Stimulated activated CD8-positive, alpha-beta memory T cell treated with anti-CD3 and anti-CD28 coated beads, Interleukin-12 subunit alpha, Interleukin-12 subunit beta, amount 100 ng/mL, for 24 hours (primary cell): ENCODE data around the gene NDUFAF8.
A peak's percentile ranks its signal among the peaks of the same experiment; 100 is the strongest.

Experiments
- DNase-seq: peaks from one replicate; pipeline ENCODE4 v3.0.0-alpha.2; 2020; ENCODE audit errors: extremely low read depth

The NDUFAF8 gene

DNA sequence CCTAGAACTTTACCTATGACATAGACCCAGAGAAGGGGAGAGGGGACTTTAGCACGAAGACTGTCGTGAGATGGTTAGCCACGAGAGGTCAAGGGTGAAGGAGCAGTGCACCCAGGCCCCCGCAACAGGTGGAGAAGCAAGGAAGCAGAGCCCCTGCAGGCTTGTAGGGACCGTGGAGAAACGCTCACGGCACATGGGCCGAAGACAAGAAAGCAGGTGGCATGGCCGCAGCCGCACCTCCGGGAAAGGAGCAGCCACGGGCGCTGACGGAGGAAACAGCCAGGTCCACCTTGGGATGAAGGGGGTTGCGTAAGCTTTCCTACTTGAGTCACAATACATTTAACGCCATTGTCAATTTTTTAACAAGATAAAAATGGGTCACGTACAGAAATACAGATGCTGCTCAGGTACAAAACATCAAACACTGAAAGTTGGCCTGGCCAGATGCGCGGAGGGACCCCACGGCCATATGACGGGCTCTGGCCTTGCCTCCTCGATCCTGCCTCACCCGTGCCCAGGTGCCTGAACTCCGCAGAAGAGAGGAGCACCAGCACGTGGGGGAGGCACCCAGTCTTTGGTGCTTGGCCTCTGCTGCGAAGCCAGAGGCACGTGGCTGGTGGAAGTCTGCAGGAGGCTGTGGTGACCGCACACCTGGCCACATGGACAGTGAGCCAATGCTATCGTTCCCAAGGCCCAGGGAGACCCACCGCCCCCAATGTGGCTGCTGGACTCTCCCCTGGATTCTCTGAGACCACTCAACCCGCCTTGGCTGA lies 34.8 kb downstream of the NDUFAF8 start:
- no peak for DNase-seq

DNA sequence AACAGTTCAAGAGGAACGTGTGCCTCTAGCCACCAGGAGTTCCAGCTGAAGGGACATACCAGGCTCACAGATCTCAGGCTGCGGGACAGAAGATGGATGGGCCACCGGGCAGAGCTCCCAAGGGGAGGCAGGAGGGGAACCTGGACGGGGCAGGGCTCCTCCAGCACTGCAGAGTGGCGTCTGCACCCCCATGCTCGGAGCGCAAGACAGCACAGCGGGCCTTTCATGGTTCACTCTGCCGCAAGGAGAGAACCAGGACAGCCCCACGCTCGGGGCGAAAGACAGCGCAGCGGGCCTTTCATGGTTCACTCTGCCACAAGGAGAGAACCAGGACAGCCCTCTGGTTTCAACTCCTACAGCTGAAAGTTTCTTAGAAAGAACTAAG lies 35.3 kb downstream of the NDUFAF8 start:
- no peak for DNase-seq

DNA sequence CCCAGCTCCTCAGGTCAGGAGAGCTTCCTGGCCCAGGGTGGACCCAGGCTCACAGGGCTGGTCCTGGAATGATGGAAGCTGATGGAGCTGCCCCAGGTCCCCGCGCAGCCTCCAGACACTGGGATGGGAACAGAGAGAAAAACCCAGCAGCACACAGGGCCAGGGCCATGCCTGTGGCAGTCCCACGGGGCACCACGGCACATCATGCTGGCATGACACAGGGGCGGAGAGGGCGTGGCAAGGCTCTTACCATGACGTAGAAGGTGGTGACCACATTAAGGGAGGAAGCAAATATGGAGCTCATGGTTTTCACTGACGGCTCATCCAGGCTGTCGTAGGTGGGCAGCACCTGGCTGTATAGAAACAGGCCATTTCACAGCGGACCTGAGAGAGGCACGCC lies 37.7 kb downstream of the NDUFAF8 start:
- DNase-seq: no peak

DNA sequence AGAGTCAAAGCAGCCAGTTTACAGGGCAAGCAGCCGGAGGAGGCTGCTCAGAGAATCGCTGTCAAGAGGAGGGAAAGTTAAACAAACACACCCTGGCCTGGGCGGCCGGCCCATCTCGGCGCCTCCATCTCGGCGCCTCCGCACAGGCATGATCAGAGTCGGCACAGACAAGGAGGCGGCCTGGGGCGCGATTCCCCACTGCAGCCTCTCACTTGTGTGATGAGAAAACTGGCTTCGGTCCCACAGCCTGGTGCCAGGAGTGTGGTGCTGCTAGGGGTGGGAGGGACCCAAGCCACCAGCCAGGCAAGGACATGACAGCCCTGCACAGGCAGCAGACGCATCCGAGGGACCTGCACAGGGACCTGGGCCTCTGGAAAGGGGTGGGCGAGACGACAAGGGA lies 38.3 kb downstream of the NDUFAF8 start:
- no peak for DNase-seq

DNA sequence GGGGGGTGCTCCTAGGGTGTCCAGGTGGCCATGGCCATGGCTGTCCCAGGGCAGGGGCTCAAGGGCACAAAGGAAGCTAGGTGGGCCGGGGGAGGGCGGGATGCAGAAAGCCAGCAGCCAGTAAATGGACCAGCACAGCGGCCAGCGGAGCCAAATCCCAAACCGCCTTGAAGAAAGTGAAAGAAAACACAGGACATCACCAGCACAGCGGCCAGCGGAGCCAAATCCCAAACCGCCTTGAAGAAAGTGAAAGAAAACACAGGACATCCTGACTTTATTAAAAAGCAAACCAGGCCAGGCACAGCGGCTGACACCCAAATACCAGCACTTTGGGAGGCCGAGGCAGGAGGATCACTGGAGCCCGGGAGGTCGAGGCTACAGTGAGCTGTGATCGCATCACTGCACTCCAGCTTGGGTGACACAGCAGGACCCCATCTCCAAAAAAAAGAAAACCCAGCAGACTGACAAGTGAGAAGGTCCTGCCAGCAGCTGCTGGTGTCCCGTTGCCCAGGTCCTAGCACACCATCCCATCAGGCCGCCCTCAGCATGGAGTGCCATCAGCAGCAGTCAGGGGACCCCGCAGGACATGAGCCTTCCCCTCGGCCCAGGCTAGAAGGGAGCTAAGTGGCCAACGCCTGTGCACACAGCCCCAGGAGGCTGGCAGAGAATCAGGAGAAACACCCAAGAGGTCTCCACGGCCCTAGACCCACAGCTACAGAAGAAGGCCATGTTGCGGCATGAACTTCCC lies 39.0 kb downstream of the NDUFAF8 start:
- no peak for DNase-seq

DNA sequence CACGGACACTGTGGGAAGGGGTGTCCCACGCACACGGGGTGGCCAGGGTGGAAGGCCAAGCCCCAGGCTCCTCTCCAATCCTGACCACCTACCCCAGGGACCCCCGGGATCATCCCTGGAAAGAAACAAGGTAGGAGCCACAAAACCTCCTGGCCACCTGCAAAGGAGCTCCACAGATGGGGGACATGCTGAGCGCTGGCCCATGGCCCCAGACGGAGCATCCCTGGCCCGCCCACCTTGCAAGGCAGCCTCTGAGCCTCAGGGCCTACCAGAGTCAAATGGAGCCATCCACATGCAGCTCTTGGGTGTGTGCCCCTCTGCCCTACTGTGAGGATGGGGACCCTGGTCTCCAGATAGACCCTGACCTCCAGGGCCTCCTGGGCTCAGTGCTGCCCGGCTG lies 39.7 kb downstream of the NDUFAF8 start:
- DNase-seq: no peak

DNA sequence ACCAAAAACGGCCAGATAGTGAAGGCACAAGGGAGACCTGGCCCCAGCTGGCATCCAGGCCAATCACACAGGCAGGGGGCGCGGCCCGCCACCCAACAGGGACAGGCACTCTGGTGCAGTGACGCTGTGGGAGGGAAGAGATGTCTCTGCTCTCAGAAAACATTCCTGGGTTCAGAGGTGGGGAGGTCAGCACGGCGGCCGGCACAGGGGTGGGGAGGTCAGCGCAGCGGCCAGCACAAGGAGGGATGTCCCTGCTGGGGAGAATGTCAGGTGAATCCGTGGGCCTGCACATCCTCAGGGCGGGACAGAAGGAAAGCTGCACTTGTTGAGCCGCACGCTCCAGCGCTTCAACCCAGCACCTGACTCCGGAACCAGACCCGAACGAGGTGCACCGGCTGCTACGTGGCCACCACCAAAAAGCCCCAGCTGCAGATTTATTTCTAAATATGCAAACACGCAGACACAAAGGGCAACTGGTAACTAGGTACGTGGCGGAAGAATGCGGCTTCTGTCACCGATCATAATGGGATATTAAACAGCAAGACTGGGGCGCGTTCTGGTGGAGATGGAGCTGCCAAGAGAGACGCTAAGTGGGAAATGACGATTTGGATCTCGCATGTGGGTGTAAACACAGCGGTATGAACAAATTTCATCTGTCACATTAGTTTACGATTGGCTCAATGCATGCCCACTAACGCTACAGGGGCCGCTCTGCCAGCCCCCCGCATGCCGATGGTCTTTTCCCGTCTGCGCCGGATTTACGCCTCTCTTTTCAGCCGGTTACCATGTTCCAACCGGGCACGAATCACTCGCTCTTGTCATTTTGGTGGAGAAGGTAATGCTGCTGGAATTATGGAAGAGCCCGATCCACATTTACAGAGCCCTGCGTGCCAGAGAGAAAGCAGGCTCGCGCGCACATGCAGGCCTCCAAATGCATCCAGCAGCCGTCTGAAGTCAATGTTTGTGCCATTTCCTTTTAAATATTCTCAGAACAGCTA lies 40.5 kb downstream of the NDUFAF8 start:
- DNase-seq: no peak

DNA sequence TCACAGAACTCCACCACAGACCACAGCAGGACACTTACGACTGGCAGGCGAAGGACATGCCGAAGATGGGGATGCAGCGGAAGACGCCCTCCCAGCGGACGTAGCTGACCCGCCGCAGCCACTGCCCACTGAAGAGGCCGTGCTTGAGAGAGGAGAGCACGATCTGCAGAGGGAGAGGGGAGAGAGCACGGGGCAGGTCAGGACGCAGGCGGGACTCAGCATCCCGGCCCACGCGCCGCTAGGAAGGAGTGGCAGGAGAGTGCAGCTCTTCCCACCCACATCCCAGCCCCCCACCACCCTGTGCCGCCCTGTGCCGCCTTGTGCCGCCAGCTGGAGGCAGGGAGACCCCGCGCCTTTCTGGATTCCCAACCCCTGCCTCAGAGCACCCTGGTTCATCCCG lies 41.5 kb downstream of the NDUFAF8 start:
- DNase-seq: no peak

DNA sequence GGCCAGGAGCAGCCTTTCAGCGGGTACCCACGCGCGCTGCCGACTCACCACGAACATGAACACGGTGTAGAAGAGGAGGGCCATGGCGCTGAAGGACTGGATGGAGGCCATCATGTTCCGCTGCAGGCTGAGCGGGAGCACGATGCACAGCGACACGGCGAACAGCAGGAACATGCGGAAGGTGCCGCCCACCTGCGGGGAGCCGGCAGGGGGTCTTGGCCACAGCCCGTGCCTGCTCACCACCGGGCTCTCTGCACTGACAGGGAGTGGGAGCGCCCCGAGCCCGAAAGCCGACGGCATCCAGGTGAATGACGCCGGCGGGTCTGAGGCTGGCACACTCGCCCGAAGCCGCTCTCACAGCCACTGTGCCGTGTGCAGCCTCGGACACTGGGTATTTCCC lies 43.0 kb downstream of the NDUFAF8 start:
- DNase-seq: no peak

DNA sequence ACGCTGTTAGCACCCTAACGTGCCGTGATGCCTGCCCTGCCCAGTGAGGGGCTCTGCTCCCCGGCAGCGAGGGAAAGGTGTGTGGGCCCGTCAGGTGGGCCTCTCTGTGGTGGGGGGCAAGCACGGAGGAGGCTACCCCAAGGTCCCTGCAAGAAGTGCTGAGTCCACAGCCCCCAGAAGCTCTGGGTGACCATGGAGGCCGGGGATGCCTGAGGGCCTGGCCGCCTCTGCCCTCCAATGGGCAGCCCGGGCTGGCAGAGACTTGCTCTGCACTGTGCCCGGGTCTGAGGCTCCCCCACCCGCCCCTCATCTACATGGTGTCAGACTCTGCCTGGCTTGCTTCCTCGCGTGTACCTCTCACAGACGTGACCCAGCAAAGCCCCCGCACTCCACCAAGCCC lies 43.8 kb downstream of the NDUFAF8 start:
- no peak for DNase-seq

DNA sequence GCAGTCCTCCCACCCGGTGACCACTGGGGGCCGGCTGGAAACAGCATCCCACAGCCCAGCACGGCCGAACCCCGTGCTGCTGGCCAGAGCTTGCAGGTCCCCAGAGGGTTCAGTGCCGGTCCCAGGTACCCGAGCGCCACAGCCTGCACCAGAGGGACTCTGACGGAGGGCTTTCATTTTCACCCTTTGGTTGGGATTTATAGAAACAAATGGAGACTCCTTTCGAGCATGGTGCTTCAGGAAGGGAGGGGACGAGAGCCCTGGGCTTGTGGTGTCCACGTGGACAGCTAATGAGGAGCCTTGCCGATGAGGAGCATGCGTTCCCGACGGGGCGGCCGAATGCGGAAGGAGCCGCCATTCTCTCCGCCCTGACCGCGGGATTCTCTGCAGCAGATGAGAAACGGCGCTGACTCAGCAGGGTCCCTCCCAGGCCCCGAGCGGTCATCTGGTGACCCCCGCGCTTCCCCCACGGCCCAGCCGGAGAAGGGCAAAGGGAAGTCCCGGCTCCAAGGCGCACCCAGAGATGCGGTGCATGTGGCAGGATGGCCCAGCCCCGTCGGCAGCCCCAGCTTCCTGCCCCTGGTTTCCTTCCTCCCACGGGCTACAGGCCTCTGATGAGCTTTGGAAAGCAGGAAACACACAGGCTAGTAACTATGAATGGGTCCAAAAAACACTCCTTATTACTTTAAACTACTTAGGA lies 46.2 kb downstream of the NDUFAF8 start:
- peak; percentile 41 for DNase-seq

DNA sequence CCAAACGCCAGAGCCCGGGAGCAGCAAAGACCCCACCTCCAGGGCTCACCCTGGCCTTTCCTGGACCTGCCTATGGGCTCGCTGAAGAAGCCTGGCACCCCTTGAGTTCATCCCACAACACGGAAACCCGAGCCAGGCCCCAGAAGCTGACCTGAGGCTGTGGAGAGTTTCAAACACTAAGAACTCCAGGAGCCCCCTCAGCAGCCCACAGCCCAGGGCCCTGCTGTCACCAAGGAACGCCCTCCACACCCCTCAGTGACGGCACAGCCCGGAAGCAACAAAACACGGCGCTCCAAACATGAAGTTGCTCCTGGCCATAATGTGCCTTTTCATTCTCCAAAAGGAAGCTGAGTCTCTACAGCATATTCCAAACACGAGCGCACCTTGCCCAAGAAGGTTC lies 46.8 kb downstream of the NDUFAF8 start:
- no peak for DNase-seq

DNA sequence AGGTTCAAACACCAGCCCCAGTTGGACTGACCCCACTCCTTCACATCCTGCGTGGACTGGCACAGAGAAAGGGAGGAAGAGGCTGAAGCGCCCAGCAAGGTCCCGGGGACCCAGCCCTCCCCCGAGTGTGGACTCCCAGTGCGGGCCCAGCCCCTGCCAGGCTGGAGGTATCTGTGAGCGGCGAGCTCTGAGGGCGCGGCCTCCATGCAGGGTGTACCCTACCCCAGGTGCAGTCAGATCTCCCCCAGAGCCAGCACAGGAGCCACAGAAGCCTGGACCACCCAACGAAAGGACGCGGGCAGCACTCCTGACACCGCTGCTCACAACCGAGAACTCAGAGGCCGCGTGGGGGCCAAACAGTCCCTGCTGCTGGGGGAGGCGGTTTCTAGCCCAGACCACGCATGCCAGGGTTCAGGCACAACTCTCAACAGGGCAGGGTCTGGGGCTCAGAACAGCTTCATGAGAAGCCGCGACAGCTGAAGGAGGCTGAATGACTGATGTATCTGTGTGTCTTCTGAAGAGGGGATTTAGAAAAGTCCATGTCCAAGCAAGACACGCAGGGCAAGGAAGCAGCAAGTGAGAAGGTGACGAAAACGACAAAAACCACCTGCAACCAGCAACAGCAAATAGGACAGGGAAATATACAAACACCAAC lies 47.5 kb downstream of the NDUFAF8 start:
- DNase-seq: no peak

DNA sequence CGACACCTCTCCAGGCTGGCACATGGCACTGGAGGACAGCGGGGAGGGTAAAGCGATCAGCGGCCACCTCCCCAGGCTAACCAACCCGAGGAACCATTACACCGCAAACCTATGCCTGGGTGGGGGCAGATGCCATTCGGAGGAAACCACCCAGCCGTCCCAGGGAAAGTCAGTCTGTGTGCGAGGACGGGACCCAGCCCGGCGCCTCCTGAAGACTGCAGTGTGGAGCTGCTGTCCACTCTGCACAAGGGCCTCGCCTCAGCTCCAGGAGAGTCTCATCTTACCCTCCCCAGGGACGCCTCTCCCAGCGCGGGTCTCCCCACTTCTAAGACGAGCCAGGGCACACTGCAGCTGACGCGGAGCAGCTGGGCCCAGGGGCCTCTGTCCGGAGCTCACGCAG lies 48.0 kb downstream of the NDUFAF8 start:
- DNase-seq: no peak

DNA sequence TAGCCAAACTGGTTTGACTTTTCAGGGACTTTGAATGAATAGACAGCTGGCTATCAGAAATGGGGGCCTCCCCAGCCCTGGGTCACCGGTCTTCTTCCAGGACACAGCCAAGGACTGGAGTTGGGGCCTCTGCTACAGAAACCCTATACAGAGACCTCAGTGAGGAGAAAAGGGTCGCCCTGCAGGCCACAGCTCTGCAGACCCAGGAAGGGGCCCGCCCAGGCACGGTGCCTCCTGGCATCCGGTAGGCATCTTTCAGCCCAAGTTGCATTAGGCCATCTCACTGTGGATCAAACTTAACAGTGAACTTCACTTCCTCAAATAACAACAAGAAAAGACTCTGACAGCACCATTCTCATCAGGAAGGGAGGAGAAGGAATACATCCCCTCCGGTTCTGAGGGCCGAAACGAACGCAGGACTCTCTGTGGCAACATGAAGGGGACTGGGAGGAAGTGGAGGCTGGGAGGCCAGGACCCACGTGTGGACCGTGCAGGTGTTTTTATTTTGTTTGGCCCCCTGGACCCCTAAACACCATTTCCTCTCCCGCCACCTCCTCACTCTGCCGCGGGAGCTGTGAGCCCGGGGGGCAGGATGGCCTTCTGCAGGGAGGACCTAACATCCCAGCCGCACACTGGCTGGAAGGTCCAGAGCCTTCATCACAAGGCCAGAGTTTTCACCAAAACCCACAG lies 48.8 kb downstream of the NDUFAF8 start:
- DNase-seq: no peak

DNA sequence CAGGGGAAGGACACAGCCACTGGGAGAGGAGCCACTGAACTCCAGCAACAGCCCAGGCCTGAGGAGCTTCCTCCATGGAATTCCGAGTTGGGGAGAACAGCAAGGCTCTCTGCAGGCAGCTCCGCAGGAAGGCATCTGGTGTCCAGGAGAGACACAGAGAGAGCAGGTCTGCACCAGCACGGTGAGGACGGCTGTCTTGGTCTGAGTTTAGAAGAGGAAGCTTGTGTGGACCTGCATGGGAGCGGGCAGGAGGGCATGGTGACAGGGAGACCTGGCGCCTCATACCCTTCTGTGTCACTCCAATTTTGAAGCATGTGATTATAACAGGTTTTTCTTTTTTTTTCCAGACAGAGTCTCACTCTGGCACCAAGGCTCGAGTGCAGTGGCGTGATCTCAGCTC lies 49.6 kb downstream of the NDUFAF8 start:
- DNase-seq: no peak

DNA sequence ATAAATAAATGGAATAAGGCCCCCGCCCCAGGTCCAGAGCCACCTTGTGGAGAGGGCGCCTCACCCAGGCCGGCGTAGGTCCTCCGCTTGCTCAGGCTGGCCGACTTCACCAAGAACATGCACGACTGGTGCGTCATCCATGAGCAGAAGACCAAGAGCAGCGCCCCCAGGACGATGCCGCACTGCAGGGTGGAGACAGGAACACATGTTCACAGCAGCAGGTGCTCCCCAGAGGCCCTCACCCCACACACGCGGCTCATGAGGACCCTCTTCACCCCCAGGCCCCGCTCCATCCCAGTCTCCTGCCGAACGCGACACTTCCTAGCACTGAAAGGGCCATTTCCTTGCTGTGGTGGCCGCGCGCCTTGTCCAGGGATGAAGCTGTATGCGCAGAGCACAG lies 50.5 kb downstream of the NDUFAF8 start:
- no peak for DNase-seq

DNA sequence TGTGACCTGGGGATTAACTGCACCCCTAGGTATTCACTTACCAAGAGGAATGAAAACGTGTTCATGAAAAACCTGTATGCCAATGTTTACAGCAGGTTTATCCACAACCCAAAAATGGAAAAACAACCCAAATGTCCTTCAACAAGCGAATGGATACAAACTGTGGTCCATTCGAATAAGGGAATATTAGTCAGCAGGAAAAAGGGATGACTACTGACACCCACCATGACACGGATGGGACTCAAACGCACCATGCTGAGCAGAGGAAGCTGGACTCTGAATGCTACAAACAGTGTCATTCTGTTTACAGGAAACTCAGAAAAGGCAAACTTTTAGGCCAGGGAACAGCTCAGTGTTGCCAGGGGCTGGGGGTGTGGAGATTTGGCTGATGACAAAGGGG lies 51.1 kb downstream of the NDUFAF8 start:
- no peak for DNase-seq
